Liver (tissue), 9 donors: ENCODE data around the gene GMDS. TPM values are rescaled to one million over a fixed set of nuclear protein-coding genes. Genes with fewer than 3 reads are reported as not detected.

Experiments
- DNase-seq: peaks from one replicate; pipeline ENCODE4 v3.0.0-alpha.2; 2017; ENCODE audit warnings: low spot score
- H3K27ac ChIP-seq, 2 donors: one replicate each; pipeline ENCODE4 v1.7.0; 2013; ENCODE audit warnings: inconsistent platforms in 2 of 2, low read length in 2 of 2, control low read depth in 1 of 2, low read depth in 1 of 2, mild to moderate bottlenecking in 1 of 2
- H3K27me3 ChIP-seq, 4 donors: one replicate each; pipeline versions ENCODE4 v1.6.1 to v1.7.0; 2013; ENCODE audit warnings: low read length in 3 of 4, inconsistent platforms in 1 of 4, mild to moderate bottlenecking in 1 of 4, moderate library complexity in 1 of 4; ENCODE audit not compliant: control insufficient read depth in 4 of 4, insufficient read depth in 4 of 4
- H3K36me3 ChIP-seq, 4 donors: one replicate each; pipeline versions ENCODE4 v1.6.1 to v1.7.0; 2013; ENCODE audit warnings: low read length in 3 of 4, mild to moderate bottlenecking in 3 of 4, low read depth in 1 of 4, moderate library complexity in 1 of 4; ENCODE audit not compliant: control insufficient read depth in 4 of 4, insufficient read depth in 3 of 4
- H3K4me1 ChIP-seq, 4 donors: one replicate each; pipeline versions ENCODE4 v1.6.1 to v1.7.0; 2013; ENCODE audit warnings: low read length in 3 of 4, mild to moderate bottlenecking in 3 of 4, moderate library complexity in 1 of 4; ENCODE audit not compliant: control insufficient read depth in 4 of 4, insufficient read depth in 4 of 4
- H3K4me3 ChIP-seq, 3 donors: one replicate each; pipeline versions ENCODE4 v1.6.1 to v1.7.0; 2013; ENCODE audit warnings: low read length in 3 of 3, control low read depth in 1 of 3, low read depth in 1 of 3, mild to moderate bottlenecking in 1 of 3
- H3K9ac ChIP-seq, 2 donors: one replicate each; pipeline ENCODE4 v1.7.0; 2013; ENCODE audit warnings: low read length in 2 of 2, mild to moderate bottlenecking in 2 of 2, moderate library complexity in 2 of 2, control low read depth in 1 of 2, low read depth in 1 of 2
- H3K9me3 ChIP-seq, 4 donors: one replicate each; pipeline versions ENCODE4 v1.6.1 to v1.7.0; 2013; ENCODE audit warnings: low read length in 3 of 4; ENCODE audit not compliant: control insufficient read depth in 4 of 4
- EGR1 ChIP-seq, 2 donors: IDR thresholded peaks; 2 replicates each; pipeline ENCODE4 v1.6.1; 2016 to 2018; ENCODE audit warnings: antibody characterized with exemption in 2 of 2, low read depth in 2 of 2
- FOXA1 ChIP-seq: IDR thresholded peaks from 2 replicates; pipeline ENCODE4 v1.6.1; 2016; ENCODE audit warnings: antibody characterized with exemption
- FOXA2 ChIP-seq: IDR thresholded peaks from 2 replicates; pipeline ENCODE4 v1.6.1; 2016; ENCODE audit warnings: antibody characterized with exemption
- GABPA ChIP-seq, 2 donors: IDR thresholded peaks in 1 of 2; conservative IDR thresholded peaks in 1 of 2; 2 replicates each; pipeline ENCODE4 v1.6.1; 2016; ENCODE audit warnings: antibody characterized with exemption in 2 of 2, mild to moderate bottlenecking in 1 of 2, moderate library complexity in 1 of 2
- HNF4A ChIP-seq, 2 donors: conservative IDR thresholded peaks; 2 replicates each; pipeline ENCODE4 v1.6.1; 2016; ENCODE audit warnings: antibody characterized with exemption in 2 of 2, mild to moderate bottlenecking in 2 of 2
- HNF4G ChIP-seq: IDR thresholded peaks from 2 replicates; pipeline ENCODE4 v1.6.1; 2016; ENCODE audit warnings: antibody characterized with exemption
- JUND ChIP-seq, 2 donors: IDR thresholded peaks; 2 replicates each; pipeline ENCODE4 v1.6.1; 2016; ENCODE audit warnings: antibody characterized with exemption in 2 of 2
- NR2F2 ChIP-seq: IDR thresholded peaks from 2 replicates; pipeline ENCODE4 v1.6.1; 2016; ENCODE audit warnings: antibody characterized with exemption
- RAD21 ChIP-seq, 2 donors: IDR thresholded peaks; 2 replicates each; pipeline ENCODE4 v1.6.1; 2016; ENCODE audit warnings: antibody characterized with exemption in 2 of 2, mild to moderate bottlenecking in 2 of 2
- SP1 ChIP-seq: IDR thresholded peaks from 2 replicates; pipeline ENCODE4 v1.6.1; 2018; ENCODE audit warnings: antibody characterized with exemption, mild to moderate bottlenecking
- TAF1 ChIP-seq: conservative IDR thresholded peaks from 2 replicates; pipeline ENCODE4 v1.6.1; 2016; ENCODE audit warnings: antibody characterized with exemption, mild to moderate bottlenecking
- YY1 ChIP-seq: IDR thresholded peaks from 2 replicates; pipeline ENCODE4 v1.6.1; 2016; ENCODE audit warnings: antibody characterized with exemption, mild to moderate bottlenecking
- WGBS: extraction: QIAGEN DNeasy Blood & Tissue Kit; methylation state at CpG from one replicate; pipeline ENCODE4 v1.1.7; 2013; 5-methylcytosine and 5-hydroxymethylcytosine counted together
- polyA plus RNA-seq, 2 donors: library from polyadenylated mRNA; stranded (reverse) in 1 of 2; unstranded in 1 of 2; fragments of 200-250 nt in 1 of 2; fragments of >200 nt in 1 of 2; fragmentation: Nextera tagmentation in 1 of 2; extraction: Ambion mirVana in 1 of 2; gene quantifications; one replicate each; pipeline versions ENCODE4 v1.2.1 to v1.2.3, GENCODE V29; 2013 to 2015
- total RNA-seq, 2 donors: library from RNA; depleted of rRNA; stranded (reverse); fragments of >200 nt; gene quantifications; one replicate each; pipeline ENCODE4 v1.2.3, GENCODE V29; 2014
- TF ChIP-seq, protein P1 (sequence below): fragments of 150-350 bp; IDR thresholded peaks from 2 replicates; pipeline ENCODE4 v1.5.1; 2017; ENCODE audit warnings: improper control_type of control experiment, low read depth, low read length; ENCODE audit not compliant: missing input control
- TF ChIP-seq, protein P2 (sequence below): IDR thresholded peaks from 2 replicates; pipeline ENCODE4 v1.6.1; 2016; ENCODE audit warnings: antibody characterized with exemption
- TF ChIP-seq, protein P3 (sequence below): IDR thresholded peaks from 2 replicates; pipeline ENCODE4 v1.6.1; 2016; ENCODE audit warnings: antibody characterized with exemption
- TF ChIP-seq, protein P4 (sequence below): IDR thresholded peaks from 2 replicates; pipeline ENCODE4 v1.6.1; 2016; ENCODE audit warnings: antibody characterized with exemption, mild to moderate bottlenecking
- TF ChIP-seq, protein P5 (sequence below): IDR thresholded peaks from 2 replicates; pipeline ENCODE4 v1.6.1; 2016; ENCODE audit warnings: antibody characterized with exemption
- donor health status: healthy.
- donor health status: healthy.
- donor health status: healthy.
- donor health status: healthy.
- donor health status: healthy.

GMDS gene
- total and polyA plus RNA-seq, 4 donors, result 3.5 to 15.6 (median 13.0) TPM

DNA sequence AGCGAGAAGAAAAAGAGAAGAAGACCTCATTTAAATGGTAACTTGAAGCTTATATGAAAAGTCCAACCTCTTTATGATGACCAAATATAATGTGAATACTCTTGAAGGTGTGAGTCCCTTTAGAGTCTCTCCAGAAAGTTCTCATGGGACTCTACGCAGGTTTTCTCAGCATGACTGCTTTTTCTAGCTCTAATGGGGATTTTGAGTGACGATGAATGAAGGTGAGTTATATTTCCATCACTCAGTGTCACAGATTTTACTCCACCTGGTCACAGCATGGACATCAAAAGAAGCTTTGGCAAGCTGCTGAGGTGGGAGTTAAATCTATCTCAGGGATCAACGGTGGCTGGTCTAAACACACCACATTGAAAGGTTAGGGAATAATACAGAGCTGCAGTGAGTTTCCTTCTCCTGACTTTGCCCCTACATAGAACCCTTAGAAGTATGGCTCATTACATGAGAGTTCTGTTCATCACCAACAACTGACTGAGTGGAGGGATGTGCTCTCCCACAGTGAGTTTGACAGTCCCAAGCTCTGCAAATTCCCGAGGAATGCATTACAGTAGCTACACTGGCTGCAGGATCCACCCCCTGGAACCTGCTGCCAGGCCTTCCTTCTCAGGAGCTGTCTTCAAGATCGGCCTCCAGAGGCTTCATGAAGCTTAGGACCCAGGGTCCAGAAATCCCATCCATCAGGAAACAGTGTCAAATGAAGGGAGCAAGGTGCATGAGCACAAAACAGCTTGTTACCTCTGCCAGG, 508.9 kb downstream of the GMDS start:
- no peaks in the 10 kb centered on the region for H3K36me3 ChIP-seq
- TF ChIP-seq, protein P1, sequence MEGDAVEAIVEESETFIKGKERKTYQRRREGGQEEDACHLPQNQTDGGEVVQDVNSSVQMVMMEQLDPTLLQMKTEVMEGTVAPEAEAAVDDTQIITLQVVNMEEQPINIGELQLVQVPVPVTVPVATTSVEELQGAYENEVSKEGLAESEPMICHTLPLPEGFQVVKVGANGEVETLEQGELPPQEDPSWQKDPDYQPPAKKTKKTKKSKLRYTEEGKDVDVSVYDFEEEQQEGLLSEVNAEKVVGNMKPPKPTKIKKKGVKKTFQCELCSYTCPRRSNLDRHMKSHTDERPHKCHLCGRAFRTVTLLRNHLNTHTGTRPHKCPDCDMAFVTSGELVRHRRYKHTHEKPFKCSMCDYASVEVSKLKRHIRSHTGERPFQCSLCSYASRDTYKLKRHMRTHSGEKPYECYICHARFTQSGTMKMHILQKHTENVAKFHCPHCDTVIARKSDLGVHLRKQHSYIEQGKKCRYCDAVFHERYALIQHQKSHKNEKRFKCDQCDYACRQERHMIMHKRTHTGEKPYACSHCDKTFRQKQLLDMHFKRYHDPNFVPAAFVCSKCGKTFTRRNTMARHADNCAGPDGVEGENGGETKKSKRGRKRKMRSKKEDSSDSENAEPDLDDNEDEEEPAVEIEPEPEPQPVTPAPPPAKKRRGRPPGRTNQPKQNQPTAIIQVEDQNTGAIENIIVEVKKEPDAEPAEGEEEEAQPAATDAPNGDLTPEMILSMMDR, result no peak
- TF ChIP-seq SP1, result no peak
- TF ChIP-seq, protein P2, sequence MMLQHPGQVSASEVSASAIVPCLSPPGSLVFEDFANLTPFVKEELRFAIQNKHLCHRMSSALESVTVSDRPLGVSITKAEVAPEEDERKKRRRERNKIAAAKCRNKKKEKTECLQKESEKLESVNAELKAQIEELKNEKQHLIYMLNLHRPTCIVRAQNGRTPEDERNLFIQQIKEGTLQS, result no peak
- TF ChIP-seq HNF4A (conservative IDR thresholded peaks at IDR 0.05), result no peak
- TF ChIP-seq TAF1, result no peak
- no peak for TF ChIP-seq GABPA (IDR thresholded peaks at IDR 0.05 in 1 of 2, conservative IDR thresholded peaks at IDR 0.05 in 1 of 2)
- TF ChIP-seq, protein P3, sequence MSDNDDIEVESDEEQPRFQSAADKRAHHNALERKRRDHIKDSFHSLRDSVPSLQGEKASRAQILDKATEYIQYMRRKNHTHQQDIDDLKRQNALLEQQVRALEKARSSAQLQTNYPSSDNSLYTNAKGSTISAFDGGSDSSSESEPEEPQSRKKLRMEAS, result no peak
- no peak for TF ChIP-seq HNF4G
- TF ChIP-seq FOXA2, result no peak
- no peak for TF ChIP-seq EGR1 (IDR thresholded peaks at IDR 0.05; ENCODE audit: low read depth in 2 of 2)
- TF ChIP-seq FOXA1, result no peak
- TF ChIP-seq, protein P4, sequence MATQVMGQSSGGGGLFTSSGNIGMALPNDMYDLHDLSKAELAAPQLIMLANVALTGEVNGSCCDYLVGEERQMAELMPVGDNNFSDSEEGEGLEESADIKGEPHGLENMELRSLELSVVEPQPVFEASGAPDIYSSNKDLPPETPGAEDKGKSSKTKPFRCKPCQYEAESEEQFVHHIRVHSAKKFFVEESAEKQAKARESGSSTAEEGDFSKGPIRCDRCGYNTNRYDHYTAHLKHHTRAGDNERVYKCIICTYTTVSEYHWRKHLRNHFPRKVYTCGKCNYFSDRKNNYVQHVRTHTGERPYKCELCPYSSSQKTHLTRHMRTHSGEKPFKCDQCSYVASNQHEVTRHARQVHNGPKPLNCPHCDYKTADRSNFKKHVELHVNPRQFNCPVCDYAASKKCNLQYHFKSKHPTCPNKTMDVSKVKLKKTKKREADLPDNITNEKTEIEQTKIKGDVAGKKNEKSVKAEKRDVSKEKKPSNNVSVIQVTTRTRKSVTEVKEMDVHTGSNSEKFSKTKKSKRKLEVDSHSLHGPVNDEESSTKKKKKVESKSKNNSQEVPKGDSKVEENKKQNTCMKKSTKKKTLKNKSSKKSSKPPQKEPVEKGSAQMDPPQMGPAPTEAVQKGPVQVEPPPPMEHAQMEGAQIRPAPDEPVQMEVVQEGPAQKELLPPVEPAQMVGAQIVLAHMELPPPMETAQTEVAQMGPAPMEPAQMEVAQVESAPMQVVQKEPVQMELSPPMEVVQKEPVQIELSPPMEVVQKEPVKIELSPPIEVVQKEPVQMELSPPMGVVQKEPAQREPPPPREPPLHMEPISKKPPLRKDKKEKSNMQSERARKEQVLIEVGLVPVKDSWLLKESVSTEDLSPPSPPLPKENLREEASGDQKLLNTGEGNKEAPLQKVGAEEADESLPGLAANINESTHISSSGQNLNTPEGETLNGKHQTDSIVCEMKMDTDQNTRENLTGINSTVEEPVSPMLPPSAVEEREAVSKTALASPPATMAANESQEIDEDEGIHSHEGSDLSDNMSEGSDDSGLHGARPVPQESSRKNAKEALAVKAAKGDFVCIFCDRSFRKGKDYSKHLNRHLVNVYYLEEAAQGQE, result no peak
- TF ChIP-seq YY1, result no peak
- TF ChIP-seq NR2F2, result no peak
- TF ChIP-seq RAD21 (IDR thresholded peaks at IDR 0.05), result no peak
- no peaks in the 10 kb centered on the region for H3K9me3 ChIP-seq
- no peaks in the 10 kb centered on the region for H3K27me3 ChIP-seq
- WGBS, result 86% methylated on average over 6 of the region's 6 CpGs
- no peak overlapping the region for H3K4me3 ChIP-seq
- no peak for DNase-seq
- no peaks in the 10 kb centered on the region for H3K4me1 ChIP-seq
- no peak overlapping the region for H3K27ac ChIP-seq
- no peak overlapping the region for H3K9ac ChIP-seq

DNA sequence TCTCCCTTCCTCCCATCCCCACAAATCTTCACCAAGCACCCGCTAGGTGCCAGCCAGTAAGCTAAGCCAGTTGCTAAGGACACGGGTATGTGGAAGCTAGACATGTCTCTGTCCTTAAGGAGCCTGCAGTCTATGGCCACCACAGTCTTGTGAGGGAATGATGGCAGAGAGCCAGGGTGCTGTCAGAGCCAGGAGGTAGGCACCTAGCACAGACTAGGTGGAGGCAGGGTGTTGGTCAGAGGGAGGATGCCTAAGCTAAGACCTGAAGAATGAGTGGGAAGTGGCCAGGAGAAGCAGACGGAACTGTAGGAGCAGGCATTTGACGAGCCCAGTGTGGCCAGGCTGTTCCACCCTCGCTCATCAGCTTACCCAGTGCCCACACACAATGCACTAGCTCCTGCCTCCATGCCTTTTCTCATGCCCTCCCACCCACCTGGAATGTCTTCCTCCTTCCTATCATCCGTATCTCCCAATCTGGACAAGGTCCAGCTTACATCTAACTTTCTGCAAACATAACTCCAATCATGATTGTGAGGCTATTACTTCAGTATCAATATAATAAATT, 510.1 kb downstream of the GMDS start:
- Histone ChIP-seq H3K9me3 (peaks cover 0 to 3% (median 0%) of the 10 kb centered on the region in 4 donors), H3K9ac (no peak overlapping the region), H3K4me3 (no peak overlapping the region), H3K27ac (no peak overlapping the region), H3K4me1 (no peaks in the 10 kb centered on the region), H3K27me3 (no peaks in the 10 kb centered on the region), H3K36me3 (no peaks in the 10 kb centered on the region)
- no peak for DNase-seq
- WGBS, result 94% methylated on average over 6 of the region's 6 CpGs
- no peak for TF ChIP-seq JUND (IDR thresholded peaks at IDR 0.05)
- TF ChIP-seq, protein P5, sequence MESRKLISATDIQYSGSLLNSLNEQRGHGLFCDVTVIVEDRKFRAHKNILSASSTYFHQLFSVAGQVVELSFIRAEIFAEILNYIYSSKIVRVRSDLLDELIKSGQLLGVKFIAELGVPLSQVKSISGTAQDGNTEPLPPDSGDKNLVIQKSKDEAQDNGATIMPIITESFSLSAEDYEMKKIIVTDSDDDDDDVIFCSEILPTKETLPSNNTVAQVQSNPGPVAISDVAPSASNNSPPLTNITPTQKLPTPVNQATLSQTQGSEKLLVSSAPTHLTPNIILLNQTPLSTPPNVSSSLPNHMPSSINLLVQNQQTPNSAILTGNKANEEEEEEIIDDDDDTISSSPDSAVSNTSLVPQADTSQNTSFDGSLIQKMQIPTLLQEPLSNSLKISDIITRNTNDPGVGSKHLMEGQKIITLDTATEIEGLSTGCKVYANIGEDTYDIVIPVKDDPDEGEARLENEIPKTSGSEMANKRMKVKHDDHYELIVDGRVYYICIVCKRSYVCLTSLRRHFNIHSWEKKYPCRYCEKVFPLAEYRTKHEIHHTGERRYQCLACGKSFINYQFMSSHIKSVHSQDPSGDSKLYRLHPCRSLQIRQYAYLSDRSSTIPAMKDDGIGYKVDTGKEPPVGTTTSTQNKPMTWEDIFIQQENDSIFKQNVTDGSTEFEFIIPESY, result no peak
- TF ChIP-seq, protein P1, result no peak
- TF ChIP-seq, protein P2, result no peak
- no peak for TF ChIP-seq RAD21 (IDR thresholded peaks at IDR 0.05)
- TF ChIP-seq FOXA1, result no peak
- no peak for TF ChIP-seq TAF1
- TF ChIP-seq SP1, result no peak
- no peak for TF ChIP-seq NR2F2
